T-helper 2 cell treated with Interferon-gamma antibody and Interleukin-4, amounts not matched to agents 100 ng/mL and 5 ng/mL, for 36 hours (primary cell): ENCODE data around the gene GSE1. TPM values are rescaled to one million over a fixed set of nuclear protein-coding genes. Genes with fewer than 3 reads are reported as not detected.

Source experiments
- intact Hi-C: fragments of 100-400 bp; cut with micrococcal nuclease; formaldehyde crosslinking; loops from one replicate; pipeline ENCODE4 v1.15.1; 2023
- total RNA-seq: library from RNA; stranded (reverse); gene quantifications from 2 replicates; pipeline ENCODE4 v1.2.3, GENCODE V29; 2022

The GSE1 gene
- total RNA-seq, 1 donor from 2014 or later: 56.9 TPM

GRCh38 chr16:85573696-85574641, 39.2 kb upstream of the GSE1 start:
- intact Hi-C loops: no loop called here

DNA sequence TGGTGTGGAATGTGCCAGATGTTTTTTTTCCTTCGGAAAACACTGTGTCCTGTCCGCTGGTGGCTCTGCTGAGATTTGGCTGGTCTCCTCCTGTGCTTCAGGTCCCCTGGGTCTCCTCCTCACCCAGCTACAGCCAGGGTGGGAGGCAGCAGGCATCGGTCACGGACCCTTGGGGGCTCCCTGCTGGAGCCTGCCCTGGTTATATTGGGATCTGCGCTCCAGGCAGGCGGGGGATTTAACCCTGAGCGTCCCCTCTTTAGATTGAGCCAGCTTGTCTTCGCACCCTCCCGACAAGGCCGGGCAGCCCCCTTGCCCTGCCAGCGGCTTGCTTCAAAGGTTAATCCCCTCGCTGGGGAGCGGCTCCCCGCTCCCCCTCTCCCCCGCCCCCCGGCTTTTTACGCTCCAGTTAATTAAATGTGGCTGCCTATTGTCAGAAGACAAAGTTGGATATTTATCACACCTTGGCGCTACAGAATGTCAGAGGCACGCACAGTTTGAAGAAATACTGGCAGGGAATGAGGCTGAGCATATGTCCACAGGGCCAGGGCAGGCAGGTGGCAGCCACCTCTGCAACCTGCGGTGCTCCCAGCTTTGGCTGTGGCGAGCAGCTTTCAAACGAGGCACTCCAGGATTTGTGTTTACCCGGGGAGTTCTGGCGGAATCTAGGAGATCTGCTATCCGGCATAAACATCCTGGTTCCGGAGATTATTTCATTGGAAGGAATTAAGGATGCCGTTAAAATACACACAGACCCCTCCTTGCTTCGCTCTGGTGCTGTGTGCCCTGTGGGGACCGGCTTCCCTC, 38.2 kb upstream of the GSE1 start:
- intact Hi-C loops: no loop called here

DNA sequence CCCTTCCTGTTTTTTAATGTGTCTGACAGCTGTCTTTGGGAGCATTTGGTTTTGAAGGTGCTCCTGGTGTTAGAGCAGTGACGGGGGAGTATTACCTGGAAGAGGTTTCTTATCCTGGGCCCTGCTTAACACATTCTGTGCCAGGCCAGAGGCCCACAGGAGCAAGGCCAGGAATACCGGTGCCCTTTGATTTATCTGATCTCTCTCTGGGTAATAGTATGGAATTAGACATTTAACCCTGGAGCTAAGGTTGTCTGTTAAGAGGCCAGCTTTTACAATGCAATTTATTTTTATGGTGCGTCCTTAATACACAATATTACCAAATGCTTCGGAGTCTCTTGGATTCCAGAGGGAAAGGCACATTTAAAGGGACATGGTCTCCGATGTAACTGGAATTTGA, 37.2 kb upstream of the GSE1 start:
- intact Hi-C loops: no loop called here

GRCh38 chr16:85576944-85577343, 36.2 kb upstream of the GSE1 start:
- intact Hi-C loops: no loop called here

DNA sequence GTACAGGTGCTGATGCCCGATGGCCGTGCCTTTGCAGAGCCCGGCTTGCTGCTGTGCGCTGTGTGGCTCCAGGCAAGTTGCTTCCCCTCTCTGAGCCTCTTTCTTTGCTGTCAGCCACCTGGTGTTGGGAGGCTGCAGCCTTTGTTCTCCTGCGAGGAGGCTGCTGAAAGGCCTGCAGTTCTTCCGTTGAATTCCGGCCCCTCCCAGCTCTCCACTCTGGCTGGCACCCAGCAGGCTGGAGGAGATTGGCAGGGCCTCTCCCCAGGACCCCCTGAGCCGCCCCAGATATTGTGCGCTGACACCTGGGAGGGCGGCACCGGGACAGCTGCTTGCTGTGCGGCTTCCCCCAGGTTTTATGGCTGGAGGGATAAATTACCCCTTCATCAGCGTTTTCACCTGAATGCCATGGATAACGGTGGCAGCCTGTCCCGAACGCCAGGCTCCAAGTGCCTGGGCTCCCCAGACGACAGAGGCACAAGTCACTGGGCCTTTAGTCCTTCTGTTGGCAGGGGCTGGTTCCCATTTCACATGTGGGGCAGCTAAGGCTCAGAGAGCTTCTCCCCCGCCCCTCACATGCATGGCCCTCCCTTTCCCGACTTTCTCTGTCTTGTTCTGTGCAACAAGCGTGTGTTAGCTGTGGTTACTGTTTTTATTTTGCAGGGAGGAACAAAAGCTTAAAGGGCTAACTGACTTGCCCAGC, 35.1 kb upstream of the GSE1 start:
- intact Hi-C loops: no loop called here

GRCh38 chr16:85578599-85578948, 34.5 kb upstream of the GSE1 start:
- intact Hi-C loops: no loop called here

- intact Hi-C loops: no loop called here
Measured at GRCh38 chr16:85579191-85579590, 33.9 kb upstream of the GSE1 start.

DNA sequence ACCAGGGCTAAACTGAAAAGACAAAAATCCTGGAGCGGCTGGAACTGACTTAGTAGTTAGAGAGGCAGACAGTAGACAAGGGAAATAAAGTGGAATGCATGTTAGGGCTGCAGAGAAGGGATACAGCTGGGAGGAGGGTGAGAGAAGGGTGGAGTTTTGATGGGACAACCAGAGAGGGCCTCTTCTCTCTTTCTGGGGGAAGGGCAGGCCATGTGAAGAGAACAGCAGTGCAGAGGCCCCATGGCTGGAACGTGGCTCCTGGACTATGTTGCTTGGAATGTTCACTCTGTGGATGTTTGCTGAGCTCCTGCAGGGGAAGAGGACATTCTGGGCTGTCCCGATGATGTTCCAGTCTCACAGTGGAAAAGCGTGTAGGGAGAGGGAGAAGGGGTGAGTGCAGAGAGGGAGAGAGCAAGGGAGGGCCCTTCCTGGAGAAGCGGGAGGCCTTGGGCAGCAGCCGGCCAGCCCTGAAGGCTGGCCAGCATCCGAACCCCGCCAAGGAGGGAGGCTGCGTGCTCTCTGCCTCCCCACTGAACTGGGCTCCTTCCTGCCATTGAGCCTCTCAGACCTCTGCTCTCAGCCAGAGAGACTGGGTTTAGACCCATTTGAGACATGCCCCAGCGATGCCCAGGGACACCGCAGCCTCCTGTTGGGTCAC, 33.1 kb upstream of the GSE1 start:
- intact Hi-C loops: no loop called here

- intact Hi-C loops: no loop called here
Measured at GRCh38 chr16:85580684-85581083, 32.4 kb upstream of the GSE1 start.

- intact Hi-C loops: no loop called here
Measured at GRCh38 chr16:85582229-85582991, 30.7 kb upstream of the GSE1 start.

- intact Hi-C loops: no loop called here
Measured at GRCh38 chr16:85583491-85584181, 29.5 kb upstream of the GSE1 start.

DNA sequence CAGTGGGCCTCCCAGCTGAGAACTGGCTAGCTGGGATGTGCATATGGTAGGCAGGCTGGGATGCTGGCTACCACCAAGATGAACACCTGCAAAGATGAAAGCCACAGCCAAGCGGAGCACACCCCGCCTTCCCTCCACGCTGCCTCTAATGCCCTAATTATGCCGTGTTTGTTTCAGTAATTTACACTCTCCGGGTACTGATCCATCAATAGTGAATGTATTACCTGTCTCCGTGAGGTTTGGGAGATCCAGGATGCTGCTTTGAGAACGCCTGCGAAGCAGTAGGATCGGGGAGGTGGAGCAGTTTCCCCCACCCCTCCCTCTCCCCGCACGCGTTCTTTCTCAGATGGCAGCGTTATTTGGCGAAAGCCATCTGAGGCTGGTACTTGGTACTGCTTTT, 28.9 kb upstream of the GSE1 start:
- intact Hi-C loops: no loop called here

- intact Hi-C loops: no loop called here
Measured at GRCh38 chr16:85584819-85585282, 28.3 kb upstream of the GSE1 start.

DNA sequence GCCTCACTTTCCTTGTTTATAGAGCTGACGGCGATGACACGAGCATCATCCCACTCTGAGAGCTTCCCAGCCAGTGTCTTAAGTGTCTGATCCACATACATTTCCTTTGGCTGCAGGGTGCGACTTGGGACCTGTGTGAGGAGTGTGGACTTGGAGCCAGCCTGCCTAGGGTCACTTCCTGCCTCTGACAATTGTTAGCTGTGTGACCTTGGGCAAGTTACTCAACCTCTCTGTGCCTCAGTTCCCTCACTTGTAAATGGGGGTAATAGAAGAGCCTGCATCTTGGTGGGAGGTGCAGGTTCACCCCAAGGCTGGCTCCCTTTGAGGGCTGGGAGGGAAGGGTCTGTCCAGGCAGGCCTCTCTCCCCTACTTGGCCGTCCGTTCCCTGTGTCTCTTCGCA, 27.4 kb upstream of the GSE1 start:
- intact Hi-C loops: no loop called here

DNA sequence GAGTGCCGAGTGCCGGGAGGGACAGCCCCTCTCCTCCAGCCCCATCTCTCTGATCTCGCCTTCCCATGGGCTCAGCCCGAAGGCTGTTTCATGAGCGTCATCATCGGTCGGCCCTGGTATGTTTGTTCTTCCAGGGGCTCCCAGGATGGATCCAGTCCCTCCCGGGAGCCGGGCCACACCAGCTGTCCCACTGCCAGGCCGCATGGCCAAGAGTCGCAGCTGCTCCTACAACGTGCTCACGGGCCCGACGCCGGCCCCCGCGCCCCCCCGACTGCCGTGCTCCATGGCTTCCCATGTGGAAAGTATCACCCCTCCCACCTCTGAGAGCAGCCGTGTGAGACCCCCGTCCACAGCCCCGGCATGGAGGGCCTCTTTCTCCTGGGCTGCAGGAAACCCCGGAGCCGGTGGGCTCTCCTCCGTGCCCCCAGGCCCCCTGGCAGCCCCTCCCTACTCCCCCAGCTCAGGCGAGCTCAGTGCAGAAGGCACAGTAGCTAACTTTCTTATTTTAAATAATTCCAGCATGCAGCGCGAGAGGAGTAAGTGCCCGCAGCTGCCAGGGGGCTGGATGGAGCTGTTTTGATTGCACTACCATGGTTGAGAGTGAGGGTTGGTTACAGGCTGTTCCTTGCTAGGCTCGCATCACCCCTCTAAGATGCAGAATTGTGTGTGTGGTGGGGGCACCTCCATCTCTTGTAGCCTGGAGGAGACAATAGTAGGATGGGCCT, 26.6 kb upstream of the GSE1 start:
- intact Hi-C loops: no loop called here

- intact Hi-C loops: no loop called here
Measured at GRCh38 chr16:85587762-85588556, 25.2 kb upstream of the GSE1 start.

GRCh38 chr16:85588562-85589503, 24.3 kb upstream of the GSE1 start:
- intact Hi-C loops: no loop called here
